ENCODE data around the gene HOXB4.

Gene HOXB4

DNA sequence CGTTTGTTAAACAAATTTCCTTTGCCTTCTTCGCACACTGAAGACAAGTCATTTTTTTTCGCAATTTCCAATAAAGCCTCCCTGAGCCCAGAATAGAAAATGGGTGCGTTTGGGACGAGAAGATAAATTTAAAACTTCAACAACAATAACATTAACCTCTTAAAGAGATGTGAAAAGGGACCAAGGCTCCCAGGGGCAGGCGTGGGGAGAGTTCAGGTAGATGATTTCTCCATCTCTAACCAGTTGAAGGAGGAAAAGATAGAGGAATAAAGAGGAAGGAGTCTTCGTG is 1.3 kb upstream of the HOXB4 start:
- no peak for DNase-seq (ENCODE audit: extremely low read depth, low read depth)
- TF ChIP-seq, protein P1, sequence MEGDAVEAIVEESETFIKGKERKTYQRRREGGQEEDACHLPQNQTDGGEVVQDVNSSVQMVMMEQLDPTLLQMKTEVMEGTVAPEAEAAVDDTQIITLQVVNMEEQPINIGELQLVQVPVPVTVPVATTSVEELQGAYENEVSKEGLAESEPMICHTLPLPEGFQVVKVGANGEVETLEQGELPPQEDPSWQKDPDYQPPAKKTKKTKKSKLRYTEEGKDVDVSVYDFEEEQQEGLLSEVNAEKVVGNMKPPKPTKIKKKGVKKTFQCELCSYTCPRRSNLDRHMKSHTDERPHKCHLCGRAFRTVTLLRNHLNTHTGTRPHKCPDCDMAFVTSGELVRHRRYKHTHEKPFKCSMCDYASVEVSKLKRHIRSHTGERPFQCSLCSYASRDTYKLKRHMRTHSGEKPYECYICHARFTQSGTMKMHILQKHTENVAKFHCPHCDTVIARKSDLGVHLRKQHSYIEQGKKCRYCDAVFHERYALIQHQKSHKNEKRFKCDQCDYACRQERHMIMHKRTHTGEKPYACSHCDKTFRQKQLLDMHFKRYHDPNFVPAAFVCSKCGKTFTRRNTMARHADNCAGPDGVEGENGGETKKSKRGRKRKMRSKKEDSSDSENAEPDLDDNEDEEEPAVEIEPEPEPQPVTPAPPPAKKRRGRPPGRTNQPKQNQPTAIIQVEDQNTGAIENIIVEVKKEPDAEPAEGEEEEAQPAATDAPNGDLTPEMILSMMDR (IDR thresholded peaks at IDR 0.05; ENCODE audit: low read depth, low read length, missing control alignments), result no peak
- H3K4me3 ChIP-seq (replicated peaks; ENCODE audit: low read depth, low read length), result no peak overlapping the region

DNA sequence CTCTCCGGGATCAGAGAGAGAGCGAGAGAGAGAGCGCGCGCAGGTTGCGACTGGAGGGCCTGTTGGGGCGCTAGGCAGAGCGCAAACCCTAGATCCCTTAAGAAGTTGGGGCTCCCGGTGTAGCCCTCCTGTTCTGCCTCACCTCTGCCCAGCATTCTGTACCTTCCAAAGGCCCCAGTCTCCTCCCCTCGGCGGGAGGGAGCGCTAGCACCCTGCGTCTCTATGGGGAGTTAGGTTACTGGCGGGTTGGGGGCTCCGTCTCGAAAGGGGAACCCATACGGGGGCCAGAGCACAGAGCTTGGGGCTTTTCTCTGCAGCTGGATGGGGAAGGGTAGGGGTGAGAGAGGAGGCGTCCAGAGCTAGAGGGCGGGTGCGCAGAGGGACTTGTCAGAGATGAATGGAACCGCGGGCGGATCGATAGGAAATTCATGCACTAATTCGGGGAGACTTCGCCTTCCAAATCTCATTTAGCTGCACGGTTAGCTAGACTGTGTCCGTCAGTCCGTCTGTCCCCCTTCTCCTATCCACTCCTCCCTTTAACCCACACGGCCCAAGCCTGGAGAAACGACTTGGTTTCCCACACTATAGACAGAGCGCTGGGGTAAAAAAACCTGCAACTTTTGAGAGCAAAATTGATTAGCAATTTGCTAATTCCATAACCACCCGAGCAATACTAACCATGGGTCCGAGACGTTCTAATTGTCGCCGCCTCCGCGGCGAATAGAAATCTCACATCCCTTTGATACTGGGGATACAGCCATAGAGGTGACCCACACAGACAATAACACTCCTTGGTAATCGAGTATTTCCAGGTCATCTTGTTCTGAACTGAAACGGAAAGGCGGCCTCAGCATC is 693 bp upstream of the HOXB4 start:
- no peak for DNase-seq (ENCODE audit: extremely low read depth, low read depth)
- TF ChIP-seq, protein P1 (IDR thresholded peaks at IDR 0.05; ENCODE audit: low read depth, low read length, missing control alignments), result no peak
- peak overlapping the region; percentile 12; the same call in 1 of the 2 replicates for H3K4me3 ChIP-seq (replicated peaks; ENCODE audit: low read depth, low read length)

- H3K4me3 ChIP-seq (replicated peaks; ENCODE audit: low read depth, low read length), result peak overlapping the region; percentile 31
- no peak for DNase-seq (ENCODE audit: extremely low read depth, low read depth)
- TF ChIP-seq, protein P1 (IDR thresholded peaks at IDR 0.05; ENCODE audit: low read depth, low read length, missing control alignments), result no peak
These were observed 712 bp downstream of the HOXB4 start for GRCh38 chr17:48577330-48577945.

GRCh38 chr17:48576479-48577309 is 1.5 kb downstream of the HOXB4 start:
- TF ChIP-seq, protein P1 (IDR thresholded peaks at IDR 0.05; ENCODE audit: low read depth, low read length, missing control alignments), result no peak
- peak overlapping the region; percentile 31 for H3K4me3 ChIP-seq (replicated peaks; ENCODE audit: low read depth, low read length)
- no peak for DNase-seq (ENCODE audit: extremely low read depth, low read depth)

DNA sequence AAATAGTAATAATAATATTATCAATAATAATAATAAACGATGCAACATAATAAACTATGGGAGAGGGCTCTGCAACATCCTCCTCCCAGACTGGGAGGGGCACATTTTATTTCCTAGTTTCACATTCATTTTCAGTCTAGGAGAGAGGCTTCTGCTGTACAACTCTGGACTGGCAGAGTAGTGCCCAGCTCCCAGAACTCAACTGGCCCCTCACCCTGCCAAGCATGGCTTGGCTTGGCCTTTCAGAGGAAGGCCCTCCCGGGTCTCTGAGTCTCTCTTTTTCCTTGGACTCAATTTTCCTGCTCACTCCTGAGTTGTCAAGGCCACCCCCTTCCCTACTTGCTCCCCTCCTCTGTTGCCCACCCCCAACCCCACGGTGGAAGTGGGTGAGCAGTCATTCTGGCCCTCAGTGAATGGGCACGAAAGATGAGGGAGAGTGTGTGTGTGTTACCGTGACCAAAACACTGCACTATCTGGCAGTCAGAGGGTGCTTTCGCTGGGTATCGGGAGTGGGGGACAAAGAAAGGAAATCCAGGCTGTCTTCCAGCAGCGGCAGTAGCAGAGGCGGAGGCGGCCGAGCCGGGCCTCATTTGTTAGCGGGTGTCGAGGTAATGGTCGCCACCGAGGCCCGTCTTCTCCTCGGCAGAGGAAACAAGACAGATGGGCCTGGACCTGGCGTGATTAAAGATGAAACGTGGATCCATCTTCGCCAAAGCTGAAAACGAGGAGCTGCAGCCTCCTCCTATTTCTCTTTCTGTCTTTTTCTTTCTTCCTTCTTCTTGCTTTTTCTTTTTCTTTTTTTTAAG is 2.3 kb downstream of the HOXB4 start:
- DNase-seq (ENCODE audit: extremely low read depth, low read depth), result no peak
- H3K4me3 ChIP-seq (replicated peaks; ENCODE audit: low read depth, low read length), result no peak overlapping the region
- TF ChIP-seq, protein P1 (IDR thresholded peaks at IDR 0.05; ENCODE audit: low read depth, low read length, missing control alignments), result no peak

GRCh38 chr17:48575066-48575582 is 3.0 kb downstream of the HOXB4 start:
- no peak for DNase-seq (ENCODE audit: extremely low read depth, low read depth)
- H3K4me3 ChIP-seq (replicated peaks; ENCODE audit: low read depth, low read length), result no peak overlapping the region

More at GRCh38 chr17:48575066-48575582, 3.0 kb downstream of the HOXB4 start:
- TF ChIP-seq, protein P1 (IDR thresholded peaks at IDR 0.05; ENCODE audit: low read depth, low read length, missing control alignments), result no peak
